PC-3 (cell line): ENCODE data around the gene CFAP58. TPM values are rescaled to one million over a fixed set of nuclear protein-coding genes. Genes with fewer than 3 reads are reported as not detected.
A peak's percentile ranks its signal among the peaks of the same experiment; 100 is the strongest.

Experiments used
- ATAC-seq: fragments of 200-7000 bp; cut with Tn5 transposase; 2 replicates; pipeline ENCODE4 v1.9.1; 2020; ENCODE audit warnings: mild to moderate bottlenecking, moderate library complexity
- BruUV-seq: library from RNA; stranded (reverse); fragments of 400-500 nt; replicated peaks from 2 replicates; lab custom pipeline; 2021; lab: Mats Ljungman, UMichigan
- CTCF ChIA-PET: fragments of 300-600 bp; sonication (Branson Sonifier 250); formaldehyde crosslinking; loops from one replicate; lab custom pipeline; 2022; ENCODE audit warnings: antibody characterized with exemption; lab: Charles Lee
- POLR2A ChIA-PET: fragments of 300-600 bp; sonication (Branson Sonifier 250); formaldehyde crosslinking; loops from one replicate; lab custom pipeline; 2022; ENCODE audit warnings: antibody characterized with exemption; ENCODE audit not compliant: unreplicated experiment; lab: Charles Lee
- DNase-seq: peaks from one replicate; pipeline ENCODE4 v3.0.0-alpha.2; 2015
- H2AFZ ChIP-seq: fragments of 300-600 bp; sonication (generic); 2 replicates; pipeline ENCODE4 v1.6.0; 2016; ENCODE audit warnings: antibody characterized with exemption, low read length
- H3F3A ChIP-seq: fragments of 300-600 bp; sonication (generic); one replicate; pipeline ENCODE4 v1.6.0; 2017; ENCODE audit warnings: antibody characterized with exemption, low read length, control low read depth, mild to moderate bottlenecking; ENCODE audit not compliant: unreplicated experiment
- H3K27ac ChIP-seq: fragments of 300-600 bp; sonication (generic); 2 replicates; pipeline ENCODE4 v1.5.1; 2016; ENCODE audit warnings: mild to moderate bottlenecking, low read length
- H3K27me3 ChIP-seq: fragments of 300-600 bp; sonication (generic); 2 replicates; pipeline ENCODE4 v1.6.1; 2016; ENCODE audit warnings: low read length, mixed read lengths
- H3K36me3 ChIP-seq: fragments of 300-600 bp; sonication (generic); 2 replicates; pipeline ENCODE4 v1.6.1; 2016; ENCODE audit warnings: low read depth, mixed run types, low read length, mixed read lengths
- H3K4me1 ChIP-seq: fragments of 300-600 bp; sonication (generic); 2 replicates; pipeline ENCODE4 v1.5.1; 2016; ENCODE audit warnings: low read length; ENCODE audit not compliant: insufficient read depth
- H3K4me2 ChIP-seq: fragments of 300-600 bp; sonication (generic); 2 replicates; pipeline ENCODE4 v1.6.0; 2016; ENCODE audit warnings: low read length
- H3K4me3 ChIP-seq: fragments of 300-600 bp; sonication (generic); 2 replicates; pipeline ENCODE4 v1.5.1; 2016; ENCODE audit warnings: mild to moderate bottlenecking, low read length, mixed read lengths
- H3K79me2 ChIP-seq: fragments of 300-600 bp; sonication (generic); 2 replicates; pipeline ENCODE4 v1.6.1; 2017; ENCODE audit warnings: low read length, mixed read lengths
- H3K9ac ChIP-seq: fragments of 300-600 bp; sonication (generic); 2 replicates; pipeline ENCODE4 v1.6.0; 2016; ENCODE audit warnings: mild to moderate bottlenecking, low read length
- H3K9me2 ChIP-seq: fragments of 300-600 bp; sonication (generic); replicated peaks from 2 replicates; pipeline ENCODE4 v1.6.1; 2016; ENCODE audit warnings: mixed run types, low read length, mixed read lengths
- H3K9me3 ChIP-seq: fragments of 300-600 bp; sonication (generic); 2 replicates; pipeline ENCODE4 v1.6.1; 2016; ENCODE audit warnings: low read length, mixed read lengths
- H4K20me1 ChIP-seq: fragments of 300-600 bp; sonication (generic); 2 replicates; pipeline ENCODE4 v1.6.1; 2016; ENCODE audit warnings: low read length, mixed read lengths
- CTCF ChIP-seq: fragments of 300-600 bp; sonication (generic); conservative IDR thresholded peaks from 2 replicates; pipeline ENCODE4 v1.5.1; 2017; ENCODE audit warnings: antibody characterized with exemption, low read depth, mild to moderate bottlenecking, low read length
- EZH2 ChIP-seq: fragments of 300-600 bp; sonication (generic); IDR thresholded peaks from one replicate; pipeline ENCODE4 v1.6.1; 2017; ENCODE audit warnings: antibody characterized with exemption, mild to moderate bottlenecking, low read length; ENCODE audit not compliant: unreplicated experiment
- EZH2phosphoT487 ChIP-seq: fragments of 300-600 bp; sonication (generic); IDR thresholded peaks from 2 replicates; pipeline ENCODE4 v1.6.1; 2018; ENCODE audit warnings: mild to moderate bottlenecking, antibody characterized with exemption, low read length, borderline replicate concordance
- intact Hi-C: fragments of 100-400 bp; cut with micrococcal nuclease; formaldehyde crosslinking; loops from 2 replicates; pipeline ENCODE4 v1.9.0; 2023
- total RNA-seq: library from RNA; depleted of rRNA; stranded (reverse); fragments of >200 nt; gene quantifications from 2 replicates; pipeline ENCODE4 v1.2.3, GENCODE V29; 2014

Gene CFAP58
- total RNA-seq, 1 experiment from 2014 or later: 0.26 TPM

GRCh38 chr10:104304927-104305326, 48.7 kb upstream of the CFAP58 start:
- POLR2A ChIA-PET: no interaction called here
- H3K79me2 ChIP-seq: no peaks in the 10 kb centered on the region
- H3K9ac ChIP-seq: peak overlapping the region; percentile 11; the same call in 1 of the 2 replicates
- H4K20me1 ChIP-seq: no peaks in the 10 kb centered on the region
- peaks cover 36% of the 10 kb centered on the region for H3K4me1 ChIP-seq
- no peaks in the 10 kb centered on the region for H3K9me3 ChIP-seq
- BruUV-seq: no TSS peak
- no peaks in the 10 kb centered on the region for H3K9me2 ChIP-seq
- H3K4me2 ChIP-seq: peak overlapping the region; percentile 57
- no peak overlapping the region for H2AFZ ChIP-seq
- H3K27me3 ChIP-seq: no peaks in the 10 kb centered on the region
- ATAC-seq (no peak), DNase-seq (peak; percentile 53)
- H3K4me3 ChIP-seq: no peak overlapping the region
- intact Hi-C loops: loop anchor here (1.0 to 2.0 kb wide), 3 partner anchors 26 to 45 kb away; partner anchors contain the start of gene ITPRIP
- H3F3A ChIP-seq: no peaks in the 10 kb centered on the region
- CTCF ChIA-PET: interaction anchor here (2.1 kb wide), 1 partner anchor 46 kb away, joined by 15 read pairs; no protein-coding TSS in a partner anchor
- H3K27ac ChIP-seq: peak overlapping the region; percentile 54
- H3K36me3 ChIP-seq: no peaks in the 10 kb centered on the region
- no peak for TF ChIP-seq EZH2phosphoT487

DNA sequence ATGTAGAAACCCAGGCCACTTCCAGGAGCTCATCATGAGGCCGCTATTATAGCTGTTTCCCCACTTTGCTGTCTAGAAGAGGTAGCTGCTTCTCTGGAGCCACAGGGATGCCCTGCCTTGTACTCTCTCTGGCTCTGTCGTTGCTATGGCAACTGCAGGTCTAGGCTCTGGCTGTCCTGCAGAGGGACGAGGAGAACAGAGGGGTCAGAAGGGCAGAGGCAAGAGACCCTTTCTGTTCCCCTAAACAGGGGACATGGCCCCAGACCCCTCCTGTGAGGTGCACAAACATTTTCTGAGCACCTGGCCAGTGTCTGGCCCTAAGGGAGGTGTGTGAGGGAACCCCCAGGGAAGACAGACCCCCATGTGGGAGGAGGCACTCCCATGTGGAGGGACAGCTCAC, 46.7 kb upstream of the CFAP58 start:
- ATAC-seq: no peak
- no peak for TF ChIP-seq EZH2
- no peak for TF ChIP-seq CTCF
- no peak for TF ChIP-seq EZH2phosphoT487
- H3K4me3 ChIP-seq: no peak overlapping the region
- H3K36me3 ChIP-seq: no peaks in the 10 kb centered on the region
- CTCF ChIA-PET: interaction anchor here (1.0 kb wide), 1 partner anchor 15 kb away, joined by 6 read pairs; no protein-coding TSS in a partner anchor
- H3K9ac ChIP-seq: no peak overlapping the region
- no peaks in the 10 kb centered on the region for H3K9me2 ChIP-seq
- H3K4me2 ChIP-seq: no peak overlapping the region
- H4K20me1 ChIP-seq: no peaks in the 10 kb centered on the region
- H3K4me1 ChIP-seq: peaks cover 30% of the 10 kb centered on the region
- H2AFZ ChIP-seq: no peak overlapping the region
- H3K9me3 ChIP-seq: no peaks in the 10 kb centered on the region
- H3K27ac ChIP-seq: no peak overlapping the region
- BruUV-seq: no TSS peak
- POLR2A ChIA-PET: no interaction called here
- no peaks in the 10 kb centered on the region for H3K27me3 ChIP-seq
- intact Hi-C loops: no loop called here
- no peak for DNase-seq
- H3F3A ChIP-seq: no peaks in the 10 kb centered on the region
- no peaks in the 10 kb centered on the region for H3K79me2 ChIP-seq

GRCh38 chr10:104307576-104308438, 45.8 kb upstream of the CFAP58 start:
- Histone ChIP-seq H3K79me2 (no peaks in the 10 kb centered on the region), H3K36me3 (peaks cover 4% of the 10 kb centered on the region), H3K9me2 (no peaks in the 10 kb centered on the region), H3K4me2 (no peak overlapping the region), H3K9ac (no peak overlapping the region), H2AFZ (no peak overlapping the region), H3K27me3 (no peaks in the 10 kb centered on the region), H3K9me3 (no peaks in the 10 kb centered on the region), H3F3A (no peaks in the 10 kb centered on the region), H3K27ac (no peak overlapping the region), H3K4me1 (peaks cover 30% of the 10 kb centered on the region), H3K4me3 (no peak overlapping the region), H4K20me1 (no peaks in the 10 kb centered on the region)
- DNase-seq (no peak), ATAC-seq (no peak)
- ChIA-PET POLR2A (interaction anchor here (0.7 kb wide), 1 partner anchor 43 kb away, joined by 3 read pairs; no protein-coding TSS in a partner anchor), CTCF (no interaction called here)
- intact Hi-C loops: no loop called here
- no TSS peak for BruUV-seq
- TF ChIP-seq EZH2 (no peak), EZH2phosphoT487 (no peak), CTCF (no peak)
